Endodermal cell (in vitro differentiated cells): ENCODE results near the gene CSNK2A3. TPM values are rescaled to one million over a fixed set of nuclear protein-coding genes. Genes with fewer than 3 reads are reported as not detected.

Experiments used
- DNase-seq: peaks from one replicate; pipeline ENCODE4 v3.0.0-alpha.2; 2017
- H3K27ac ChIP-seq: 2 replicates; pipeline ENCODE4 v1.5.1; 2013; ENCODE audit warnings: mild to moderate bottlenecking, low read depth, low read length, moderate library complexity
- H3K27me3 ChIP-seq: 2 replicates; pipeline ENCODE4 v1.6.1; 2013; ENCODE audit warnings: mild to moderate bottlenecking, low read length, moderate library complexity; ENCODE audit not compliant: insufficient read depth, control insufficient read depth, poor library complexity, severe bottlenecking
- H3K36me3 ChIP-seq: 2 replicates; pipeline ENCODE4 v1.7.0; 2013; ENCODE audit warnings: mild to moderate bottlenecking, low read length, moderate library complexity; ENCODE audit not compliant: control insufficient read depth, insufficient read depth
- H3K4me1 ChIP-seq: one replicate; pipeline ENCODE4 v1.7.0; 2013; ENCODE audit warnings: low read length; ENCODE audit not compliant: control insufficient read depth, insufficient read depth
- H3K4me3 ChIP-seq: 2 replicates; pipeline ENCODE4 v1.5.1; 2013; ENCODE audit warnings: mild to moderate bottlenecking, low read length, moderate library complexity
- H3K9ac ChIP-seq: 2 replicates; pipeline ENCODE4 v1.6.1; 2013; ENCODE audit warnings: mild to moderate bottlenecking, low read length, moderate library complexity; ENCODE audit not compliant: poor library complexity, severe bottlenecking; ENCODE audit errors: extremely low read depth
- H3K9me3 ChIP-seq: 2 replicates; pipeline ENCODE4 v1.6.1; 2013; ENCODE audit warnings: mild to moderate bottlenecking, low read length, moderate library complexity; ENCODE audit not compliant: control insufficient read depth
- H3K27ac Mint-ChIP-seq: 2 replicates; pipeline ENCODE4 v1.8.0; 2020; ENCODE audit warnings: mixed read lengths
- H3K27me3 Mint-ChIP-seq: 2 replicates; pipeline ENCODE4 v1.8.0; 2021; ENCODE audit warnings: mild to moderate bottlenecking, mixed read lengths; ENCODE audit not compliant: insufficient read depth
- H3K36me3 Mint-ChIP-seq: 2 replicates; pipeline ENCODE4 v1.8.0; 2020; ENCODE audit warnings: low read depth, mixed read lengths
- H3K4me1 Mint-ChIP-seq: 2 replicates; pipeline ENCODE4 v1.8.0; 2020; ENCODE audit warnings: mixed read lengths
- H3K4me3 Mint-ChIP-seq: 2 replicates; pipeline ENCODE4 v1.8.0; 2020; ENCODE audit warnings: mild to moderate bottlenecking, moderate library complexity, mixed read lengths
- H3K9me3 Mint-ChIP-seq: 2 replicates; pipeline ENCODE4 v1.8.0; 2020; ENCODE audit warnings: mild to moderate bottlenecking, mixed read lengths
- CTCF ChIP-seq: fragments of 200-600 bp; sonication (generic); conservative IDR thresholded peaks from 2 replicates; pipeline ENCODE4 v1.5.0; 2021; ENCODE audit warnings: antibody characterized with exemption, mild to moderate bottlenecking
- WGBS, 2 experiments: methylation state at CpG; one replicate each; pipeline versions ENCODE4 v1.1.5 to v1.1.7; 2013; ENCODE audit warnings: missing lambda C conversion rate in 2 of 2, mixed read lengths in 1 of 2; ENCODE audit not compliant: insufficient coverage in 1 of 2, insufficient read length in 1 of 2; 5-methylcytosine and 5-hydroxymethylcytosine counted together
- total RNA-seq, 2 donors: library from RNA; stranded (reverse); fragmentation: NEBNext Ultra II Directional in 1 of 2; extraction: Animal tissue kit (Norgen Biotek cat#: 25700) in 1 of 2; gene quantifications; 2 replicates in 1 of 2; 3 replicates in 1 of 2; pipeline ENCODE4 v1.2.1, GENCODE V29; 2021

CSNK2A3 gene
- total RNA-seq, 2 donors from 2014 or later: 0.82 to 2.1 TPM

GRCh38 chr11:11373934-11374333, 20.9 kb upstream of the CSNK2A3 start:
- no peak overlapping the region for H3K4me3 Mint-ChIP-seq
- 61 to 65% methylated on average over 5 of the region's 5 CpGs for WGBS, 2 experiments
- no peaks in the 10 kb centered on the region for H3K9me3 Mint-ChIP-seq
- H3K36me3 ChIP-seq: no peaks in the 10 kb centered on the region
- no peaks in the 10 kb centered on the region for H3K36me3 Mint-ChIP-seq
- peaks cover 44% of the 10 kb centered on the region for H3K4me1 Mint-ChIP-seq
- no peak overlapping the region for H3K27ac ChIP-seq
- peaks cover 17% of the 10 kb centered on the region for H3K4me1 ChIP-seq
- no peaks in the 10 kb centered on the region for H3K27me3 ChIP-seq
- TF ChIP-seq CTCF: no peak
- H3K9ac ChIP-seq: no peak overlapping the region
- H3K27me3 Mint-ChIP-seq: peaks cover 13% of the 10 kb centered on the region
- peak overlapping the region; percentile 53 for H3K27ac Mint-ChIP-seq
- no peaks in the 10 kb centered on the region for H3K9me3 ChIP-seq
- no peak overlapping the region for H3K4me3 ChIP-seq
- peak; percentile 80 for DNase-seq

- H3K4me1 Mint-ChIP-seq: peaks cover 44% of the 10 kb centered on the region
- no peaks in the 10 kb centered on the region for H3K9me3 Mint-ChIP-seq
- H3K36me3 Mint-ChIP-seq: no peaks in the 10 kb centered on the region
- DNase-seq: peak; percentile 48
- H3K27me3 Mint-ChIP-seq: peaks cover 7% of the 10 kb centered on the region
- Histone ChIP-seq H3K9me3 (no peaks in the 10 kb centered on the region), H3K27me3 (no peaks in the 10 kb centered on the region), H3K4me1 (peaks cover 17% of the 10 kb centered on the region), H3K36me3 (no peaks in the 10 kb centered on the region), H3K4me3 (no peak overlapping the region), H3K9ac (no peak overlapping the region), H3K27ac (no peak overlapping the region)
- H3K4me3 Mint-ChIP-seq: no peak overlapping the region
- TF ChIP-seq CTCF: no peak
- no peak overlapping the region for H3K27ac Mint-ChIP-seq
- WGBS, 2 experiments: 95 to 96% methylated on average over 3 to 8 of the region's 8 CpGs
Observed at GRCh38 chr11:11372461-11372860, 19.4 kb upstream of the CSNK2A3 start.

GRCh38 chr11:11370962-11371303, 17.9 kb upstream of the CSNK2A3 start:
- peaks cover 1% of the 10 kb centered on the region for H3K27me3 Mint-ChIP-seq
- Histone ChIP-seq H3K4me3 (no peak overlapping the region), H3K27me3 (no peaks in the 10 kb centered on the region), H3K4me1 (peaks cover 17% of the 10 kb centered on the region), H3K27ac (no peak overlapping the region), H3K9me3 (no peaks in the 10 kb centered on the region), H3K36me3 (no peaks in the 10 kb centered on the region), H3K9ac (no peak overlapping the region)
- H3K27ac Mint-ChIP-seq: no peak overlapping the region
- H3K4me3 Mint-ChIP-seq: no peak overlapping the region
- peaks cover 44% of the 10 kb centered on the region for H3K4me1 Mint-ChIP-seq
- no peaks in the 10 kb centered on the region for H3K36me3 Mint-ChIP-seq
- 87% methylated on average over 3 to 6 of the region's 6 CpGs for WGBS, 2 experiments
- DNase-seq: no peak
- H3K9me3 Mint-ChIP-seq: no peaks in the 10 kb centered on the region
- TF ChIP-seq CTCF: no peak
